HG03039 (cell line): ENCODE results near the gene PCNX1.
"Not testable (repeated sequence)": the region's sequence is repeated elsewhere in the genome, so short reads cannot be mapped to it uniquely, and the experiment has no call there.

Experiments used
- ATAC-seq: cut with Tn5 transposase; IDR thresholded peaks from one replicate; pipeline ENCODE4 v1.9.1; 2021; ENCODE audit warnings: mild to moderate bottlenecking, moderate library complexity; ENCODE audit not compliant: unreplicated experiment

PCNX1 gene

DNA sequence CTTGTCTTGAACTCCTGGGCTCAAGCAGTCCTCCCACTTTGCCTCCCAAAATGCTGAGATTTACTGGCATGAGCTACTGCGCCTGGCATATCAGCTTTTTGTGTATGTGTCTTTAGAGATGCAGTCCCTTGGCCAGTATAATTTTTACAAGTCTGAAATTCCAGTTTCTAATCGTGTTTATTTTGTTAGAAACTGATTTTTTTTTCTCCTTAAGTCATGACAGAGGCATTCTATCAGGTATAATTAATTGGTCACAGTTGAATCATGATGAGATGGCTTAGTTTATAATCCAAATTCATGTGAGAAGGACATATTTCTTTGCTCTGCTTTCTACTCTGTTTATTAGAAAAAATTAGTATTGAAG is 98.9 kb downstream of the PCNX1 start:
- no peak for ATAC-seq

DNA sequence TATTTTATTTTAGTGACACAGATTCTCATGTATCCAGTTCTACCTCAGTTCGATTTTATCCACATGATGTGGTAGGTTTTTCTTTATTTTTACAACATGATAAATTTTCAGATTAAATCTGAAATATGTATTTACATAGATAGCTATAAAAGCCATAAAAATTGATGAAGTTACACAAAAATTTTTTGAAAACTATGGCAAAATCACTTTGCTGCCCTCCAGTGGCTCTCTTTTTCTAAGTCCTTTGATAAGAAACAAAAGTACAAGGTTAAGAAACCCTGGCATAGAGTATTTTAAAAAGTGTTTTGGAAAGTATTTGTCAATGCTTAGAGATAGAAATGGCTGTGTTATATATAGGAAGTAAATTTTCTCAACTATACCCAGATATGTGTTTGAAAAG is 104.2 kb downstream of the PCNX1 start:
- ATAC-seq, result no peak

DNA sequence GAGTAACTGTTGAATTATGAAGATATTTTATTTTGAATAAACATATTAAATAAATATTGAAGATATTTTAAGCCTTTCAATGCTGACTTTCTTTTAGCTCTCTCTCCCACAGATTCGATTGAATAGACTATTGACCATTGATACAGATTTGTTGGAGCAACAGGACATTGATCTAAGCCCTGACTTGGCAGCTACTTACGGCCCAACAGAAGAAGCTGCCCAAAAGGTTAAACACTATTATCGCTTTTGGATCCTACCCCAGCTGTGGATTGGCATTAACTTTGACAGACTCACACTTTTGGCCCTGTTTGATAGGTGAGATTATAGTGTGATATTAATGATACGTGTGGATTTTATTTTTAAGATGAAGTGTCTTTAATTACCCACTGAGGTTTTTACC is 105.6 kb downstream of the PCNX1 start:
- ATAC-seq, result no peak

DNA sequence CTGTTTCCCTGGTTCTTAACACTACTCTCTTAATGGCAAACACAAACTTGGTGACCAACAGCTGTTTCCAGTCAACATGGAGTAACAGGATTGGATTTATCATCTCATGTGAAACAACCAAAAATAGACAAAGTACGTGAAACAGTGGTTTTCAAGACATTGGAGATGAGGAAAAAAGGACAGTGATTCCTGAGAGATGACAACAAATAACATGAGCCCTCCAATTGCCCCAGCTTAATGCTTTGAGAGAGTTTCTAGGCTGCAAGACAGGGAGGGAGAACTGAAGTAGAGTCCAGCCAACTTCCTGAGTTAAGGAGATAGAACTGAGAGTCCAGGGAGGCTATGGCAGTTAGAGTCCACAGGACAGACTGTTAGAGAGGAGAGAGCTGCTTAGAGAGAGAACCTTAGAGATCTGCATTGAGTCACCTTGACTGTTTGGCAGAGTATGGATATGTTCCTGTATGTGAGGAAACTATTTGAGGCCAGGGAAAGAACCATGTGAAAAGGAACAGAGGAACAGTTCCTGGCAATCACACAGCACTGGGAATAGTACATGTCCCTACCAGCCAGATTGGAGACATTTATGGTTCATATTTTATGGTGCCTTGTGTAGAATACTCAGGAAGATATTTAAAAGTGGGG is 106.4 kb downstream of the PCNX1 start:
- no peak for ATAC-seq

DNA sequence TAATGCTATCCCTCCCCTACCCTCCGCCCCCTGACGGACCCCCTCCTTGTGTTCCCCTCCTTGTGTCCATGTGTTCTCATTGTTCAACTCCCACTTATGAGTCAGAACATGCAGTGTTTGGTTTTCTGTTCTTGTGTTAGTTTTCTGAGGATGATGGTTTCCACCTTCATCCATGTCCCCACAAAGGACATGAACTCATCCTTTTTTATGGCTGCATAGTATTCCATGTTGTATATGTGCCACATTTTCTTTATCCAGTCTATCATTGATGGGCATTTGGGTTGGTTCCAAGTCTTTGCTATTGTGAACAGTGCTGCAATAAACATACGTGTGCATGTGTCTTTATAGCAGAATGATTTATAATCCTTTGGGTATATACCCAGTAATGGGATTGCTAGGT is 112.7 kb downstream of the PCNX1 start:
- ATAC-seq, result not testable (repeated sequence)

DNA sequence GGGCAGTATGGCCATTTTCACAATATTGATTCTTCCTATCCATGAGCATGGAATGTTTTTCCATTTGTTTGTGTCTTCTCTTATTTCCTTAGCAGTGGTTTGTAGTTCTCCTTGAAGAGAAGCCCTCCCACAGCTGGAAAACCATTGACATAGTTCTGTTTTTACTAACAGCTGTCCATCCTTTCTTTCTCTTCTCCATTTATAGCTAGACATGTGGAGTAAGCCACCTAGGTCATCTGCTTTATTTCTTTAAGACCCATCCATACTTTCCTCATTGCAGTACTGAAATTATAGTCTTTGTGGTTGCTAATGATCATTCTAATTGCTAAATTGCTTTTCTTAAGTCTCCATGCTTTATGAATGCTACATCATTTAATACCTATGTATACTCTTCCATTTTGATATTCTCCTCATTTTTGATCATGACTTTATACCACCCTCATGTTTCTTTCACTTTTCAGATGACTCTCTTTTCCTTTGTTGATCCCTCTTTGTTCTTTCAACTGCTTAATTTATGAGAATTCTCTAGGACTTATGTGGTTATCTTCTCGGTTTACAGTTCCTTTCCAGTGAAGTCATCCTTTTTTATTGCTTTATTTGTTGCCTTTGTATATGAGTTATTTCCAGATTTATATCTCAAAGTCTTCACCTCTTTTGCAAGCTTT is 114.2 kb downstream of the PCNX1 start:
- no peak for ATAC-seq

DNA sequence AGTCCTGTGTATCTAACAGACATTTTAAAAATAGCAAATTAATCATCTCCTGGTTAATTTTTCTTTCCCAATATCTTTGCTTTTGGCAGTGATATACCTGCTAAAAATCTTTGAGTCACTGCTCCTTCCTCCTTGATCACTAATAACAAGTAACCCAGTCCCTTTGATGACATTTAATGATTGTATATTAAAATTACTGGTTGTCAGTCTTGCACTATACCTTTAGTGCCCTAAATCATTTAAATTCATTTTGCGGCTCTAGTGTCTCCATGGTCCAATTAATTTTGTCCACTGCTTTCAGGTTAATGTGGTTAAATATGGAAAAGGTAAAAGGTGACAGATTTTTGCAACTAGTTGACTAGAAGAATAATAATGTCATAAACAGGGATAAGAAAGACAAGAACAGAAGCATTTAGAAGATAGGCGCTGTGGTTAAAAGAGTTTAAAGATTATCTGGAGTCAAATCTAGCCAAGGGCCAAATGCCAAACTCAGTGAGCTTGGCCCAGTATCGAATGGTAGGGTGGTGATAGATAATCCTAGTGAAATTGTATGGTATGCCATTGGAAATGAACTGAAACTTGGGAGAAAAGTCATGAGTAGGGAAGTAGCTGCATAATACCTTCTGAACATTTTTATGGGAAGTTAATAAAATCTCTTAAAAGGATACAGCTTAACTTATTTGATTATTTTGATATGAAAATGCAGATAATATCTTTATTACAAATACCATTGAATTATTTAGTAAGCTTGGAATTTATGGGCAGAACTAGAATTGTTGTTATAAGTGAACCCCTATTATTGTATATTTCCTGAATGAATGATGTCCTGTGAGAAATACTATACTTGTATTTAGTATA is 115.0 kb downstream of the PCNX1 start:
- no peak for ATAC-seq

DNA sequence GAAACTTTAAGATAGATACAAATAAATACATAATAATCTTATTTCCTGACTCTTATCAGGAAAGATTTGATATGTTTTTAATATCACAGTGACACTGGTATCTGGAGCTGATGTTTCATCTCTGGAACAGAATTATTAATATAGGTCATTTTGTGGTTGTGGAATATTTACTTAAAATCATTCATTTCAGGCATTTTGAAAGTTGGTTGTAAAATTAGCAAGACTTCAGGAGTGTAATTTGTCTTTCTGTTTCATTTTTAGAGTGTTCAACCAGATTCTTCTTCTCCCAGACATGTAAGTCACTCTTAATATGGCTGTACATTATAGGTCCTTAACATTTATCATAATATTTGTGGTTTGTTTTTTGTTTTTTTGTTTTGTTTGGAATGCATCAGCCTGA is 115.7 kb downstream of the PCNX1 start:
- no peak for ATAC-seq

DNA sequence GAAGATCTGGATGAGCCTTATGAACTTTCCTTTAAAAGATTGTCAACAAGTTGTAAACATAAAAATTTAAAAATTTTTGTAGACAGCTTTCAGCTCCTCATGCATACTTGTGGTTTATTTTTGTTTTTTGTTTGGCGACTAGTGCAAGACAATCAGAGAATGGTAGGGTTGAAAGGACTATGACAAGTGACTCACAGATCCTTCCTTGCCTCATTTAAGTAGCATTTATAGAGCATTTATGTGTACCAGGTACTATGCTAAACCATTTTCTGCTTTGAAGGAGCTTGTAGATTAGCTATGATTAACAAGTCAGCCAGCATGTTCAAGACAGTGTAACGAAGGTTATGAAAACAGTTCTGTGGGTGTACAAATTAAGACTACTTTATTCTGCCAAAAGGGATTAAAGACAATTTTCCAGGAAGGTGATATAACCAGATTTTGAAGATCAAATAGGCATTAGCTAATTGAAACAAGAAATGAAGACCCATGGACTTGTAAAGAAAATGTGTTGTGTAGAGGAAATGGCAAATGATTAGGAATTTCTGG is 122.0 kb downstream of the PCNX1 start:
- no peak for ATAC-seq

DNA sequence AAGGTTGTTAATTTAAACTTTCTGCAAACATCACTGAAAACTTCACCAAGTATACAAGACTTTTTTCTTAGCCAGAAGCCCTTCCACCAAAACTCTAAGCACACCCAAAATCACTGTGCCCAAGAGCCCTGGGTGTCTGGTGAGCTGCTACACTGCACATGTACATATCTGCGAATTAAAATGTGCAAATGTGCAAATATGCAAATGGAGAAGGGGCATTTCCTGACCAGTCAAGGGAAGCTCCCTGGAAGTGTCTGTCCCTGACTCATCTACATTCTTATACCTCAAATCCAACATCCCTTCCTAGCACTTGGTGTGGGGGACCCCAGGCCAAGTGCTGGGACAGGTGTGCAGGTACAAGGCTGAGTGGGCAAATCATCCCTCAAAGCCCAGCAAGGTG is 123.7 kb downstream of the PCNX1 start:
- no peak for ATAC-seq

DNA sequence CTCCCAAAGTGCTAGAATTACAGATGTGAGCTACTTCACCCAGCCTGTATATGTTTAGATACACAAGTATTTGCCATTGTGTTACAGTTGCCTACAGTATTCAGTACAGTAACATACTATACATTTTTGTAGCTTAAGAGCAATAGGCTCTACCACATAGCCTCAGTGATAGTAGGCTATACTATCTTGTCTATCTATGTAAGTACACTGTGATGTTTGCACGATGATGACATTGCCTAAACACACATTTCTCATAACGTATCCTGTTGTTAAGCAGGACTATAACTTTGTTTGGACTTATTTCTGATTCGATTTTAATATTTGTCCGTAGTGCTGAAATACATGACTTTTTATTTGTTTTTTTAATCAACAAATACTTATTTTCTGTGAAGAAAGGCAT is 129.2 kb downstream of the PCNX1 start:
- ATAC-seq, result no peak

DNA sequence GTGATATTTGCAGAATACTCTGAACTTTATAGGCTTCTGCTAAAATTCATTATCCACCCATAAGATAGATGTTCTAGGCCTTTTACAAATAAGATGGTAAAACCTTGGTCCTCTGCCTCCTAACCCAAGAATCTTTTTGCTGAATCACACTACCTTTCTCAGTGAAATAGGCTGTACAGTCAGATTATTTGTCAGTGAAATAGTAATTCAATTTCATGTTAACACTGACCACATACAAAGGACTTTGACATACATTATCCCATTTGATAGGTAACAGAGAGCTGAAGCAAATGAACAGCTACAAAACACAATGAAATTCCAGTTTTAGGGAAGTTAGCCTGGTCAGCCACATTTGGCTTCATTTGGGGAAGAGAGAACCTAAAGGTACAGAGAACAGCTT is 141.1 kb downstream of the PCNX1 start:
- no peak for ATAC-seq

DNA sequence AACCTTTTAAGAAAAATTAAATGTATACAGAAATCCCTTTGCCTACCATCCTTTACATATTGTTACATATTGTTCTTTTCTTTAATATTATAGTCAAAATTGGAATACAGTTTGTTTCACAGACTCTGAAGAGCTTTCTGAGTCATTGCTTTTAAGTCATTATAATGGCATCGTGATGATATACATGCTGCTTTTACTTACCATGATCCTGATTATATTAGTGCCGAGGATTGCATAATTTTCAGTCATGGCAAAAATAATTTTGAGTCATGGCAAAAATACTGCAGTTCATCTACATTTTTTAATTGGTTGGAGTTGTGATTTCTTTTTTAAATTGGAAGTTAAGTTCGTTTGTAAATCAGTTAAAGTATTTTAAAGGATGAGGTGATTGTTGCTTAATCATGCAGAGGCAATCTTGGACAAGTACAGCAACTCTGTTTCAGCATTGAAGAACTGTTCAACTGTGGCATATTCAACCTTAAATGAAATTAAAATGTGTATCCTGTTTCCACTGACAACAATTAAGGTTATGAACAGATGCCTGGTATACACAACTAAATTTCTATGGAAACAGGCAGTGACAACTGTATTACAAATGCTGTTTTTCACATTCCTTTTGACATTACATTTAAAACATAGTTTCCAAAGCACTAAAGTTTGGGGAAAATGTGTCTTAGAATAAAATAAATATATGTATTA is 142.3 kb downstream of the PCNX1 start:
- no peak for ATAC-seq

DNA sequence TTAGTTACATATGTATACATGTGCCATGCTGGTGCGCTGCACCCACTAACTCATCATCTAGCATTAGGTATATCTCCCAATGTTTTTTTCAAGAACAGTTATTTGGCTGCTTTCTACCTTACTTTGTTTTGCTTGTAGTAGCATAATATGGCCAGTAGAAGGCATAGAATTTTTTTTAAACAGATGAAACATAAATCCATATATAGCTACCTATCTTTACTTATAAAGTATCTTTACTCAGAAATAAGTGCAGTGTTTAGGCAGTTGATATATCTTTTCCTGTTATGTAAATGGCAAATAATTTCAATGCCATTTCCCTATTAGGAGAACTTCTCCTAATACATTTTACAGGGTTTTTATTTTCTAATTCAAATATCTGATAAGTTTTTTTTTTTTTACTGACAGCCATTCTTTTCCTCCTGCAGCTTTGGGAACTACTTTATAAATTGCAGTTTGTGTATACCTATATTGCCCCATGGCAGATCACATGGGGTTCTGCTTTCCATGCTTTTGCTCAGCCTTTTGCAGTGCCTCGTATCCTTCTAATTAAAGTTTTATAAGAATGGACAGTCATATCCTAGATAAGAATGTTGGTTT is 143.1 kb downstream of the PCNX1 start:
- ATAC-seq, result no peak

DNA sequence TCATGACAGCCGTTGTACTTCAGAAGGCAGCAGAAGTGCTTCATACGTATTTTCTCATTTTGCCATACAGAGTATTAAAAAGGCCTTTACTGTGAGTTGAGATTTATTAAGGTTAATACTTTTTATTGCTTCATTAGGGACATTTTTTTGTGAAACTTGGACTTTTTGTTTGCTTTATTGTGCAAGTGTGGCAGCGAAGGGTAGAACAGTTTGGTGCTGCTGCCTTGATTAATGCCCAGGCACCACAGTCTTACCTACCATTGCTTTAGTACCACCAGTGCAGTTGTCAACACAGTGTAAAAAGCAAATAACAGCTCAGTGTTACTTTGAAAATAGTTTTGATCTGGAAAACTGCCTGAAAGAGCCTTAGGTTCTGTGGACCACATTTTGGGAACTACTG is 147.4 kb downstream of the PCNX1 start:
- no peak for ATAC-seq

DNA sequence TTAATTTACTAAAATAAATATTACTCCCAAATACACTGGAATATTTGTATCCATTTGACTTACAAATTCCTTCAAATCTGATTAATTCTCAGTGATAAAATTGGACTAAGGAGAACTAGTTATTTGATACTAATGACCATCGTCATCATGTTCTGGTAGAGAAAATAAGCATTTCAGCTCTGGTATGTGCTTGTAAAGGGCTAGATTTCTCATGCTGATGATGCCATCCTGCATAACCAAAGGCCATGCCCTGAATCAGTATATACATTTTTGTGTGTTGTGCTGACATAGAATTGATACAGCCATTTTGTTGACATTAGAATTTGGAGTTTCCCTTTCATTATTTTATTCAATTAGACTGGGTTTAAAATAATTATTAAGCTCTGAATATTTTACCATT is 148.9 kb downstream of the PCNX1 start:
- no peak for ATAC-seq

DNA sequence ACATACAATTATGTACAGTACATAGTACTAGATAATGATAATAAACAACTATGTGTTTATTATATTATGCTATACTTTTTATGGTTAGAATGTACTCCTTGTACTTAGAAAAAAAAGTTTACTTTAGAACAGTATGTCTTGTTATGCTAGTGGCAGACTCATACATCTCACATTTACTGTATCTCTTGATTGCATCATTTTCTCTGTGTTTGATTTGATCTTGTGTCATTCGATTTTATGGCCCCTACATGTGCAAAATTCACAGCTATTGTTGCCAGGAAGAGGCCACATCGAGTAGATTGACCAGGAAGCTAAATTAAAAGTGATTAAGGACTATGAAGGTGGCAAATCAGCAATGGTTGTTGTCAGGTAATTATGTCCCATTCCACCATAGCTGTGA is 153.0 kb downstream of the PCNX1 start:
- ATAC-seq, result no peak

DNA sequence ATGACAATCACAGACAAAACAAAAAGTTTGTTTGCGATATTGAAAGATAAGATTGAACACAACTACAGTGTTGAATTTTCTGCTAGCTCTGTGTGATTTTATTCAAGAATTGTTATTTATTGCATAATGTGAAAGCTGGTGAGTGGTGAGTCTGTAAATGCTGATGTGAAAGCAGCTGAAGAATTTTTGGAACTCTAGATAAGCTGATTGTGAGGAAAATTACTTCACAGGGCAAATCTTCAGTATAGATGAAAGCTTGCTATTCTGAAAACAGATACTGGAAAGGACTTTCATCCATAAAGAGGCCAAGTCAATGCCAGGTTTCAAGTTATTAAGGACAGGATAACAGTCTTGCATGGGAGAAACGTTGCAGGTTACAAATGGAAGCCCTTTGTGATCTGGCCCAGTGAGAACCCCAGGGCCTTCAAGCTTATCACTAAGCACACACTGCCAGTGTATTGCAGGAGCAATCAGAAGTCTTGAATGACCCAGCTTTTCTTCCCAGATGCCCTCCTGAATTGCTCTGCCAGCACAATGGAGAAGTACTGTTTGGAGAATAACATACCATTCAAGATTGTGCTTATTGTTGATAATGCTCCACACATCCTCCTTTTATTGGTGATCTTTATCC is 153.7 kb downstream of the PCNX1 start:
- no peak for ATAC-seq

DNA sequence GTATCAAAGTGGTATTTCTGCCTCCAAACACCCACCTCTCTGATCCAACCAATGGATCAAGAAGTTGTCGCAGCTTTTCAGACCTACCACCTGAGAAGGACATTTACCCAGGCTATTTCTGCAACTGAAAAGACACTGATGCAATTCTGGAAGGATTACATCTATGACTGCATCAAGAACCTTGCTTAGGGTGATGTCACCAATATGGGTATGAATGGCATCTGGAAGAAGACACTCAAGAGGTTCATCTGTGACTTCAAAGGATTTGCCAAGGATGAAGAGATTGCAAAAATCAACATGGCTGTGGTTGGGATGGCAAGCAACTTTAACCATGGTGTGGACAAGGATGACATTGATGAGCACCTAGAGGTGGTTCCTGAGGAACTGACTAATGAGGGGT is 154.2 kb downstream of the PCNX1 start:
- ATAC-seq, result no peak

DNA sequence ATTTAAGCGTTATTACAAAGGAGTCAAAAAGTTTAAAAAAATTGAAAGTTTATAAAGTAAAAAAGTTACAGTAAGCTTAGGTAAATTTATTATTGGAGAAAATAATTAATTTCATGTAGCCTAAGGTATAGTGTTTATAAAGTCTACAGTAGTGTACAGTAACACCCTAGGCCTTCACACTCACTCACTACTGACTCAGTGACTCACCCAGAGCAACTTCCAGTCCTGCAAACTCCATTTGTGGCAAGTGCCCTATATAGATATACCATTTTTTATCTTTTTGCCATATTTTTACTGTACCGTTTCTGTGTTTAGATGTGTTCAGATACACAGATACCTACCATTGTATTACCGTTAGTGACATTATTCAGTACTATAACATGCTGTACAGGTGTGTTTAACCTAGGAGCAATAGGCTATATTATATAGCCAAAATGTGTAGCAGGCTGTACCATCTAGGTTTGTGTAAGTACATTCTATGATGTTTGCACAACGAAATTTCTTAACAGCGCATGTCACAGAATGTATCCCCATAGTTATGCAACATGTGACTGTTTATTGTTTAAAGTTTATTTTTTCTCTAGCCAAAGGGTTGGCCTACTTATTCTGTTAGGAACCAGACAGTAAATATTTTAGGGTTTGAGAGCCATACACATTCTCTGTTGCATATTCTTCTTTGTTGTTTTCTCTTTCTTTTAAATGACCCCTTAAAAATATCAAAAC is 155.5 kb downstream of the PCNX1 start:
- ATAC-seq, result no peak
